DMS 273 treated with DMSO at 0.1 percent for 48 hours (cell line): ENCODE measurements around the gene TRPM3.

ENCODE experiments used
- DNase-seq: peaks from one replicate; lab custom pipeline; 2025; lab: John Stamatoyannopoulos, UW

The TRPM3 gene

GRCh38 chr9:70580606-70581195 is 540.7 kb downstream of the TRPM3 start:
- no peak for DNase-seq

GRCh38 chr9:70579686-70580085 is 541.7 kb downstream of the TRPM3 start:
- no peak for DNase-seq

- no peak for DNase-seq
Observed at GRCh38 chr9:70578720-70579119, 542.7 kb downstream of the TRPM3 start.

- no peak for DNase-seq
Observed at GRCh38 chr9:70577671-70578070, 543.8 kb downstream of the TRPM3 start.

- no peak for DNase-seq
Observed at GRCh38 chr9:70576116-70576515, 545.3 kb downstream of the TRPM3 start.

- no peak for DNase-seq
Observed at GRCh38 chr9:70574151-70574837, 547.1 kb downstream of the TRPM3 start.

- DNase-seq: no peak
Observed at GRCh38 chr9:70573308-70573707, 548.1 kb downstream of the TRPM3 start.

- DNase-seq: no peak
Observed at GRCh38 chr9:70571258-70571657, 550.2 kb downstream of the TRPM3 start.

- no peak for DNase-seq
Observed at GRCh38 chr9:70569791-70570190, 551.6 kb downstream of the TRPM3 start.

- DNase-seq: no peak
Observed at GRCh38 chr9:70569070-70569772, 552.2 kb downstream of the TRPM3 start.

GRCh38 chr9:70567511-70567910 is 553.9 kb downstream of the TRPM3 start:
- DNase-seq: no peak

- no peak for DNase-seq
Observed at GRCh38 chr9:70566751-70567150, 554.7 kb downstream of the TRPM3 start.

- DNase-seq: no peak
Observed at GRCh38 chr9:70566066-70566465, 555.4 kb downstream of the TRPM3 start.

GRCh38 chr9:70564468-70565335 is 556.7 kb downstream of the TRPM3 start:
- no peak for DNase-seq

- DNase-seq: no peak
Observed at GRCh38 chr9:70563431-70564204, 557.8 kb downstream of the TRPM3 start.

GRCh38 chr9:70563010-70563409 is 558.4 kb downstream of the TRPM3 start:
- no peak for DNase-seq

GRCh38 chr9:70561786-70562395 is 559.5 kb downstream of the TRPM3 start:
- no peak for DNase-seq

GRCh38 chr9:70561111-70561510 is 560.3 kb downstream of the TRPM3 start:
- DNase-seq: no peak

GRCh38 chr9:70559102-70559501 is 562.3 kb downstream of the TRPM3 start:
- no peak for DNase-seq

- no peak for DNase-seq
Observed at GRCh38 chr9:70557661-70558369, 563.6 kb downstream of the TRPM3 start.

- DNase-seq: no peak
Observed at GRCh38 chr9:70556771-70557170, 564.6 kb downstream of the TRPM3 start.
